ENCODE data around the gene GALNT16.

DNA sequence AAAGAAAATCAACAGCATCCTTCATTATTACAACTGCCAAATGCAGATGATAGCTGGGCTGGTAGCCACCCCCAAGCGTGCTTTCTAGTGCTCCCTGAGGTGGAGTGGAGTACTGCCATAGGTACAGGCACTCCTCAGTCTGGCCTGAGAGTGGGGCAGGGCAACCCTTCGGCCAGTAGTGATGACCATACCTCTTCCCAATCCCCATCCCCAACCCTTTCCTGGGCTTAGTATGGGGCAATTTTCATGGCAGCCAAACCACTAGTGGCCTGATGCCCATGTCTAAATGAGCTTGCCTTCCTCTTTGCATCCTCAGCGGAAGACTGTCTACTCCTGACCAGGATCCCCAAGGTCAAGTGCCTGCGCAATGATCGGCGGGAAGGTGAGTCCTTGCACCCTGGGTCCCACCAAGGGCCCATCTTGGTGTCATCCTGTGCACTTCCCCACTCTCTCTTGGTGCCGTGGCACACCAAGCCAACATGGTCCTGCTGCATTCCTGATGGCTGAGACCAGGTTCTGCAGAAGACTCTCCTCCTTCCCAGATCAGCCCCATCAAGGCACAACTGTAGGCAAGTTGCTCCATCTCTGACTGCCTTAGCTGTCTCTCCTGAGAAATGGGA is 65.8 kb downstream of the GALNT16 start:
- TF ChIP-seq POLR2A (IDR thresholded peaks at IDR 0.05): no peak
- TF ChIP-seq, protein P1, sequence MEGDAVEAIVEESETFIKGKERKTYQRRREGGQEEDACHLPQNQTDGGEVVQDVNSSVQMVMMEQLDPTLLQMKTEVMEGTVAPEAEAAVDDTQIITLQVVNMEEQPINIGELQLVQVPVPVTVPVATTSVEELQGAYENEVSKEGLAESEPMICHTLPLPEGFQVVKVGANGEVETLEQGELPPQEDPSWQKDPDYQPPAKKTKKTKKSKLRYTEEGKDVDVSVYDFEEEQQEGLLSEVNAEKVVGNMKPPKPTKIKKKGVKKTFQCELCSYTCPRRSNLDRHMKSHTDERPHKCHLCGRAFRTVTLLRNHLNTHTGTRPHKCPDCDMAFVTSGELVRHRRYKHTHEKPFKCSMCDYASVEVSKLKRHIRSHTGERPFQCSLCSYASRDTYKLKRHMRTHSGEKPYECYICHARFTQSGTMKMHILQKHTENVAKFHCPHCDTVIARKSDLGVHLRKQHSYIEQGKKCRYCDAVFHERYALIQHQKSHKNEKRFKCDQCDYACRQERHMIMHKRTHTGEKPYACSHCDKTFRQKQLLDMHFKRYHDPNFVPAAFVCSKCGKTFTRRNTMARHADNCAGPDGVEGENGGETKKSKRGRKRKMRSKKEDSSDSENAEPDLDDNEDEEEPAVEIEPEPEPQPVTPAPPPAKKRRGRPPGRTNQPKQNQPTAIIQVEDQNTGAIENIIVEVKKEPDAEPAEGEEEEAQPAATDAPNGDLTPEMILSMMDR (IDR thresholded peaks at IDR 0.05): no peak
